HUES64 (cell line): Measurements from ENCODE around the gene PCDHGB7.

Experiments used
- H3K27ac ChIP-seq: 2 replicates; pipeline ENCODE4 v1.7.0; 2013; ENCODE audit warnings: low read depth, low read length, inconsistent platforms
- H3K27me3 ChIP-seq: 2 replicates; pipeline ENCODE4 v1.6.1; 2013; ENCODE audit warnings: mild to moderate bottlenecking, low read length; ENCODE audit not compliant: insufficient read depth
- H3K36me3 ChIP-seq: 2 replicates; pipeline ENCODE4 v1.6.1; 2013; ENCODE audit warnings: mild to moderate bottlenecking, low read length; ENCODE audit not compliant: insufficient read depth
- H3K4me1 ChIP-seq: 2 replicates; pipeline ENCODE4 v1.6.1; 2013; ENCODE audit warnings: mild to moderate bottlenecking, low read length, moderate library complexity; ENCODE audit not compliant: insufficient read depth
- H3K4me3 ChIP-seq: 2 replicates; pipeline ENCODE4 v1.5.1; 2013; ENCODE audit warnings: mild to moderate bottlenecking, low read length, moderate library complexity
- H3K9ac ChIP-seq: 2 replicates; pipeline ENCODE4 v1.6.1; 2013; ENCODE audit warnings: mild to moderate bottlenecking, low read depth, low read length
- H3K9me3 ChIP-seq: 2 replicates; pipeline ENCODE4 v1.6.1; 2013; ENCODE audit warnings: low read depth, low read length; ENCODE audit not compliant: insufficient read depth
- WGBS: fragments of 150-250, 120-280 bp; methylation state at CpG from one replicate; pipeline ENCODE4 v1.1.7; 2013; ENCODE audit warnings: missing lambda C conversion rate; 5-methylcytosine and 5-hydroxymethylcytosine counted together

The PCDHGB7 gene

DNA sequence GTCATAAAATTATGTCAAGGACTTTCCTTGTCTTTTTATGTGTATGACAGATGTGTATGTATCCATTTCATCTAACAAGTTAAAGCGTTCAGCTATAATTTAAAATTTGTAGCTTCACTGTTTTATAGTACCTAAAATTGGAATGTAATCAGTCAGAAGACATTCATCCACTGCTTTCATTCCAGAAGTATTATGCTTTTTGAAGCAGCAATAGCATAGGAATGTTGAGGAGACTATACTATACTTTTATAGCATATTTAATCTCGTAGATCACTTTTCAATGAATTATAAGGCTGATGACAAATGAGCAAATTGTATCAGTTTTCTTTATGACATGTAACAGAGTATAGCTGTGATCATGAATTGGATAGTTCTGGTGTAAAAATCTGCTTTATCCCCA, 19.7 kb downstream of the PCDHGB7 start:
- H3K4me1 ChIP-seq = no peaks in the 10 kb centered on the region
- H3K36me3 ChIP-seq = no peaks in the 10 kb centered on the region; the same call in 1 of the 2 replicates
- peaks cover 20% of the 10 kb centered on the region for H3K9me3 ChIP-seq
- H3K9ac ChIP-seq = no peak overlapping the region
- H3K27me3 ChIP-seq = no peaks in the 10 kb centered on the region
- H3K4me3 ChIP-seq = no peak overlapping the region
- no CpG with 5 or more reads among the region's 2 CpGs for WGBS
- no peak overlapping the region for H3K27ac ChIP-seq

DNA sequence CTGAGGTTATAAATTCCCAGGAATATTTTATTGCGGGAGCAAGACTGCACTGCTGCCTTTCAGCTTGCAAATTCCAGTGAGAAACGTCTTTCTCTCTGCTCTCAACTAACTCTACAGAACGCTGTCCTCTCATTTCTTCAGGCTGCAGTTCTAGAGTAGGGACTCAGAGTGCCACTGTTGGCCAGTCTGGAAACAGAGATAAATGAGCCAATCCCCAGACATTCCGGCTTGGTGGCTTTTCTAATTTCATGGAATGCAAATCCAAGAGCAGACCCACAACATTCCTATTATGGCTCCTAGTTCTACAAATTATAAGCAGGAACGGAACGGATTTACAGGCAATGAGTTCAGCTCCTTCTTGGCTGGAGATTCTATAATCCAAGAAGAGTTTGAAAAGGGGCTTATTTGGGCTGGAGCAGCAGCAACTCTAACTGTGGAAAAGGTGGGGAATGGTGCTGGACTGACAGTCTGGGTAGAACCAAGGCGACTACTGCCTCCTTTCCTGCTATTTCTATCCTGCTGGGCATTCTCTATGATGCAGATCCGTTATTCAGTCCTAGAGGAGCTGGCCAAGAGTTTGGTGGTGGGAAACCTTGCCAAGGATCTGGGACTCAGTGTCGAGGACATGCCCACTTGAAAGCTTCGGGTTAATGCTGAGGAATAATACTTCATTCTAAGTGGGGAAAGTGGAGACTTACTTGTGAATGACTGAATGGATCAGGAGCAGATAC, 22.1 kb downstream of the PCDHGB7 start:
- Histone ChIP-seq H3K36me3 (no peaks in the 10 kb centered on the region), H3K27me3 (no peaks in the 10 kb centered on the region), H3K9ac (no peak overlapping the region), H3K27ac (no peak overlapping the region), H3K4me3 (no peak overlapping the region), H3K9me3 (peaks cover 5% of the 10 kb centered on the region; the same call in 1 of the 2 replicates), H3K4me1 (no peaks in the 10 kb centered on the region)
- WGBS = 87% methylated on average over 10 of the region's 10 CpGs

DNA sequence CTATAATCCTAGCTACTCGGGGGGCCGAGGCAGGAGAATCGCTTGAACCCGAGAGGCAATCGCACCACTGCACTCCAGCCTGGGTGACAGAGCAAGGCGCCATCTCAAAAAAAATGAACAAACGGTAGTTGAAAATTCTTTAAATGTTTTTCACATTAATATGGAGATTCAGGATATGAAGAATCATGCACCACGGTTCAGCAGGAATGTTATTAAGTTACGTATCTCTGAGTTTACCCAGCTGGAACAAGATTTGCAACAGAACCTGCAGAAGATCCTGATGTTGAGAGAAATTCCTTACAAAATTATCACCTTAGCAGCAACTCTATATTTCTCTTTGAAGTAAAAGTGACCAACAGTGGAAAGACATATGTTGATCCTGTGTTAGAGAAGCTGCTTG, 22.9 kb downstream of the PCDHGB7 start:
- H3K4me1 ChIP-seq = no peaks in the 10 kb centered on the region
- H3K27ac ChIP-seq = no peak overlapping the region
- no peak overlapping the region for H3K4me3 ChIP-seq
- no peaks in the 10 kb centered on the region for H3K36me3 ChIP-seq
- H3K9ac ChIP-seq = no peak overlapping the region
- WGBS = 97% methylated on average over 9 of the region's 9 CpGs
- H3K27me3 ChIP-seq = no peaks in the 10 kb centered on the region
- H3K9me3 ChIP-seq = peaks cover 1% of the 10 kb centered on the region; the same call in 1 of the 2 replicates

DNA sequence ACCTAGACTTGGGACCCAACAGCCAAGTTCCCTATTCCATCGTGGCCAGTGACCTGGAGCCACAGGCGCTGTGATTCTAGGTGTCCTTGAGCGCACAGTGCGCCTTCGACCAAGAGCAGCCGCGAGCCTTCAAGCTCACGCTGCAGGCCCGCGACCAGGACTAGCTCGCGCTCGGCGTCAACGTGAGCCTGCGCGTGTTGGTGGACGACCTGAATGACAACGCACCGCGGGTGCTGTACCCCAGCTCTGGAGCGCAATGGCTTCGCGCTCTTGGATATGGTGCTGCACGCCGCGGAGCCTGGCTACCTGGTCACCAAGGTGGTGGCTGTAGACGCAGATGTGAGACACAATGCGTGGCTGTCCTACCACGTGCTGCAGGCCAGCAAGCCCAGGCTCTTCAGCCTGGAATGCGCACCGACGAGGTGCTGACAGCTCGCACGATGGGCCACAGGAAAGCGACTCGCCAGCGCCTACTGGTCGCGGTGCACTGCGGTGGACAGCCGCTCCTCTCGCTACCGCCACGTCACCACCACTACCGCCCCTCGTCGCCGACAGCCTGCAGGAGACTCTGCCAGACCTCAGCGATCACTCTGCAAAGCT, 24.2 kb downstream of the PCDHGB7 start:
- Histone ChIP-seq H3K4me1 (no peaks in the 10 kb centered on the region), H3K9me3 (no peaks in the 10 kb centered on the region), H3K36me3 (no peaks in the 10 kb centered on the region), H3K27ac (no peak overlapping the region), H3K27me3 (no peaks in the 10 kb centered on the region), H3K9ac (no peak overlapping the region; the same call in 1 of the 2 replicates), H3K4me3 (no peak overlapping the region)
- WGBS = 97% methylated on average over 50 of the region's 50 CpGs

DNA sequence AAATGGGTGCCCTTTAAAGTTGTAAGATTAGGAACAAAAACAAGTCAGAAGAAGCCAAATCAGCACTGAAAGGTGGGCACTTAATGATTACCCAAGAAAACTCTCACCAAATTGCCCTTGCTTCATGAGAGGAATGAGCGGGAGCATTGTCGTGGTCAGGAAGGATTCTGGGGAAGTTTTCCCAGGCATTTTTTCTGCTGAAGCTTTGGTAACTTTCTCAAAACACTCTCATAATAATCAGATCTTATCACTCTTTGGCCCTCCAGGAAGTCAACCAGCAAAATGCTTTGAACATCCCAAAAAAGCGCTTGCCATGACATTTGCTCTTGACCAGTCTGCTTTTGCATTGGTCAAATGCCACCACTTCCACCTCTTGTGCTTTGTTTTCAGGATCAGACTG, 47.9 kb downstream of the PCDHGB7 start:
- Histone ChIP-seq H3K27ac (no peak overlapping the region), H3K9me3 (no peaks in the 10 kb centered on the region), H3K27me3 (no peaks in the 10 kb centered on the region), H3K36me3 (no peaks in the 10 kb centered on the region), H3K4me1 (no peaks in the 10 kb centered on the region), H3K4me3 (no peak overlapping the region), H3K9ac (no peak overlapping the region)
- WGBS = 91% methylated on average over 3 of the region's 3 CpGs
